Adrenal gland (tissue), 12 donors: ENCODE measurements around the gene PAEP. TPM values are rescaled to one million over a fixed set of nuclear protein-coding genes. Genes with fewer than 3 reads are reported as not detected.
"Not testable (repeated sequence)": the region's sequence is repeated elsewhere in the genome, so short reads cannot be mapped to it uniquely, and the experiment has no call there.

Experiments used
- DNase-seq, 7 donors: peaks; one replicate each; pipeline ENCODE4 v3.0.0-alpha.2; 2019 to 2020
- H3K27ac ChIP-seq, 5 donors: fragments of 200-600 bp; sonication (generic) in 4 of 5; 1 replicate in 3 of 5; 2 replicates in 2 of 5; pipeline versions ENCODE4 v1.5.1 to v1.8.0; 2016 to 2020; ENCODE audit warnings: mild to moderate bottlenecking in 1 of 5
- H3K27me3 ChIP-seq: fragments of 200-600 bp; 2 replicates; pipeline ENCODE4 v1.8.0; 2021
- H3K36me3 ChIP-seq, 2 donors: fragments of 200-600 bp; replicated peaks in 1 of 2; 1 replicate in 1 of 2; 2 replicates in 1 of 2; pipeline versions ENCODE4 v1.5.1 to v1.8.0; 2018 to 2022
- H3K4me1 ChIP-seq, 2 donors: fragments of 200-600 bp; replicated peaks in 1 of 2; 1 replicate in 1 of 2; 2 replicates in 1 of 2; pipeline versions ENCODE4 v1.5.1 to v1.8.0; 2018 to 2021
- H3K4me3 ChIP-seq, 4 donors: fragments of 200-600 bp; sonication (generic) in 3 of 4; one replicate each; pipeline ENCODE4 v1.5.1; 2016 to 2018
- H3K9me3 ChIP-seq, 3 donors: fragments of 200-600 bp; sonication (generic) in 1 of 3; replicated peaks in 1 of 3; 1 replicate in 2 of 3; 2 replicates in 1 of 3; pipeline versions ENCODE4 v1.5.1 to v1.8.0; 2016 to 2021
- CTCF ChIP-seq, 6 experiments: fragments of 450-650 bp in 4 of 6; fragments of 200-600 bp in 2 of 6; sonication (generic) in 1 of 6; IDR thresholded peaks; 1 replicate in 5 of 6; 2 replicates in 1 of 6; pipeline versions ENCODE4 v1.5.1 to v1.8.0; 2016 to 2021; ENCODE audit warnings: antibody characterized with exemption in 6 of 6, mild to moderate bottlenecking in 2 of 6, moderate library complexity in 1 of 6
- POLR2A ChIP-seq, 2 donors: fragments of 450-650 bp; IDR thresholded peaks; one replicate each; pipeline ENCODE4 v1.6.1; 2017; ENCODE audit warnings: antibody characterized with exemption in 2 of 2, mild to moderate bottlenecking in 2 of 2, moderate library complexity in 1 of 2
- WGBS, 4 donors: extraction: QIAGEN DNeasy Blood & Tissue Kit in 2 of 4; methylation state at CpG; one replicate each; pipeline versions ENCODE4 v1.1.5 to v1.1.7; 2013 to 2017; 5-methylcytosine and 5-hydroxymethylcytosine counted together
- intact Hi-C, 2 donors: fragments of 100-400 bp; cut with DNase I; formaldehyde crosslinking; loops; one replicate each; pipeline versions ENCODE4 v1.14.1 to v1.15.0; 2022 to 2023
- polyA plus RNA-seq, 3 donors: library from polyadenylated mRNA; stranded (reverse); fragments of 200-250 nt in 2 of 3; fragments of 350-450 nt in 1 of 3; fragmentation: Illumina TruSeq in 1 of 3; extraction: RNeasy Lipid Tissue Mini Kit (QIAGEN cat#74804) in 1 of 3; gene quantifications; one replicate each; pipeline ENCODE4 v1.2.3, GENCODE V29; 2013 to 2014
- total RNA-seq, 9 donors: library from RNA; depleted of rRNA in 4 of 9; stranded (reverse); fragments of >200 nt in 4 of 9; fragments of 120-200 nt in 1 of 9; fragmentation: NEBNext Ultra II Directional in 1 of 9; extraction: Animal tissue kit (Norgen Biotek cat#: 25700) in 1 of 9; gene quantifications; one replicate each; pipeline versions ENCODE4 v1.1.0 to v1.2.4, GENCODE V29; 2013 to 2023
- donor health status: healthy with polysubstance abuse.
- donor health status: Bipolar disorder and iron deficiency.
- donor health status: DM: yes; HTN: yes; CAD: no.
- donor health status: DM: no; HTN: no; CAD: no.
- donor health status: DM: no; HTN: no; CAD: no.
- donor health status: DM: yes; HTN: yes; CAD: no.

The PAEP gene
- total and polyA plus RNA-seq, 12 donors = 0.17 TPM; not detected in 11

GRCh38 chr9:135530146-135530545 is 31.4 kb upstream of the PAEP start:
- peak in 1 of 7 donors; percentile 2 for DNase-seq
- no peak overlapping the region for H3K4me3 ChIP-seq

DNA sequence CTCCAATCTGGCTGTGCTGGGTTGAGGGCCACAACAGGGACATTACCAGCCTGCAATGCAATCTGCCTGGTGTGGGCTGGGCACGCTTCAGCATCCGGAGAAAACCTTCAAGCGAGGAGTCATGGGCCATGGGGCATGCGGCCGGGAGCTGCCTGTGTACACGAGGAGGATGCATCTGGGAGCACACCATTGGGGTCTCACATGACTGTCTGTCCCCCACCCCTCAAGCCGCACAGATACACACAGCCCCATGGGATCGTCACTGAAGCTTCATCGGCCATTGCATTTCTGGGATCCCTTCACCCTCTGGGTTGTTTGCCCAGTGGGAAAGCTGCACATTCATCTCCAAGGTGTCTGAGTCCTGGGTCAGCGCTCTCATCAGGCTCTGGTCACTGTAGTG is 30.5 kb upstream of the PAEP start:
- Histone ChIP-seq H3K27me3 (no peaks in the 10 kb centered on the region), H3K27ac (no peak overlapping the region), H3K4me3 (no peak overlapping the region), H3K4me1 (no peaks in the 10 kb centered on the region), H3K36me3 (no peaks in the 10 kb centered on the region), H3K9me3 (no peaks in the 10 kb centered on the region)
- intact Hi-C loops = no loop called here
- TF ChIP-seq POLR2A (IDR thresholded peaks at IDR 0.05) = no peak
- TF ChIP-seq CTCF (IDR thresholded peaks at IDR 0.05) = no peak
- no peak for DNase-seq
- WGBS, 4 donors = 91 to 100% (median 96%) methylated on average over 3 to 10 of the region's 10 CpGs

More at GRCh38 chr9:135530146-135530545, 31.4 kb upstream of the PAEP start:
- intact Hi-C loops = no loop called here
- Histone ChIP-seq H3K36me3 (no peaks in the 10 kb centered on the region), H3K27me3 (no peaks in the 10 kb centered on the region), H3K4me1 (no peaks in the 10 kb centered on the region), H3K9me3 (no peaks in the 10 kb centered on the region), H3K27ac (no peak overlapping the region)
- TF ChIP-seq POLR2A (IDR thresholded peaks at IDR 0.05) (no peak), CTCF (IDR thresholded peaks at IDR 0.05) (no peak)
- WGBS, 4 donors = 80 to 86% (median 82%) methylated on average over 5 of the region's 5 CpGs

- no peak overlapping the region for H3K4me3 ChIP-seq
- no peak for DNase-seq
- intact Hi-C loops = no loop called here
- no peaks in the 10 kb centered on the region for H3K4me1 ChIP-seq
- no peaks in the 10 kb centered on the region for H3K36me3 ChIP-seq
- H3K27me3 ChIP-seq = no peaks in the 10 kb centered on the region
- 84 to 97% (median 93%) methylated on average over 3 of the region's 3 CpGs for WGBS, 4 donors
- H3K27ac ChIP-seq = no peak overlapping the region
- H3K9me3 ChIP-seq = no peaks in the 10 kb centered on the region
- TF ChIP-seq POLR2A (IDR thresholded peaks at IDR 0.05) (no peak), CTCF (IDR thresholded peaks at IDR 0.05) (no peak)
Measured at GRCh38 chr9:135533113-135533512, 28.4 kb upstream of the PAEP start.

DNA sequence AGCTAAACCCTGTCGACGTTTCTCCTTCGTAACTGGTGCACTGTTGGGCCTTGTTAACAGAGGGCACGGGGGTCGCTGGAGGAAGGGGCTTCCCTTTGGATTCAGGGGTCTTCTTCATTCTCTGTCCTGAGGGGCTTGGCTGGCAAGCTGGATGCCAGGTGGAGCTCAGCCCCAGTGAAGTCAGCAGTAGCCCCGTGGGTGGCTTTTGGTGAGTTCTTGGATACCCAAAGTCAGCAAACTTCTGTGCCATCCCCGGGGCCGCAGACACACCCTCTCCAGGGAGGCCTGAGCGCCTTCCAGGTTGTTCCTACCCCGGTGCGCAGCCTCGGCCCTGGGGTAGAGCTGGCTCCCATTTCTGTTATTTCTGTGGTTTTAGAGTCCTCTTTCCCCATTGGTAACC is 27.9 kb upstream of the PAEP start:
- Histone ChIP-seq H3K27me3 (no peaks in the 10 kb centered on the region), H3K36me3 (no peaks in the 10 kb centered on the region), H3K4me1 (no peaks in the 10 kb centered on the region), H3K4me3 (no peak overlapping the region), H3K9me3 (no peaks in the 10 kb centered on the region), H3K27ac (no peak overlapping the region)
- TF ChIP-seq POLR2A (IDR thresholded peaks at IDR 0.05) = no peak
- intact Hi-C loops = no loop called here
- 89 to 93% (median 91%) methylated on average over 7 to 12 of the region's 12 CpGs for WGBS, 4 donors
- peak in 1 of 7 donors; percentile 6 for DNase-seq

GRCh38 chr9:135534192-135534711 is 27.3 kb upstream of the PAEP start:
- WGBS, 4 donors = 49 to 78% (median 59%) methylated on average over 4 to 10 of the region's 10 CpGs
- intact Hi-C loops, H3K27ac ChIP-seq, H3K27me3 ChIP-seq, DNase-seq, H3K4me3 ChIP-seq, H3K9me3 ChIP-seq, H3K36me3 ChIP-seq, H3K4me1 ChIP-seq: not testable (repeated sequence)

DNA sequence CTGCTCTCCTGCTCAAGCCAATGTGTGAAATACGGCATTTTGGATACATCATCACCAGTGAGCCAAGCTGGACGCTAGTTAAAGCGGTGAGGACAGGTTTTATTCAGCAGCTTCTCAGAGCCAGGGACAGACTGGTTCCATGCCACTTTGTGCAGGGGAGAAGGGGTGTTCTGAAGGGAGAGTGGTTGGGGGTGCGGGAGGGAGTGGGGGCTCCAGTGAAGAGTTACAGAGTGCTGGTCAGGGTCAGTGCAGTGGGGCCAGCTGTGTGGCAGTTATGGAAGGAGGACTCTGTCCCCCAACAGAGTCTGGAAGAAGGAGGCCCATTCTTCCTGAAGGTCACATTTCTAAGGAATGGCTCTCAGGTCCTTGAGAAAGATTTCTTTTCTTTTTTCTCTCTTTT is 26.7 kb upstream of the PAEP start:
- H3K36me3 ChIP-seq, H3K4me1 ChIP-seq, intact Hi-C loops, H3K27ac ChIP-seq, H3K9me3 ChIP-seq, H3K27me3 ChIP-seq, H3K4me3 ChIP-seq: not testable (repeated sequence)
- 70 to 100% (median 80%) methylated on average over 1 to 4 of the region's 4 CpGs for WGBS, 4 donors
- DNase-seq = peak in 1 of 7 donors; percentile 8

DNA sequence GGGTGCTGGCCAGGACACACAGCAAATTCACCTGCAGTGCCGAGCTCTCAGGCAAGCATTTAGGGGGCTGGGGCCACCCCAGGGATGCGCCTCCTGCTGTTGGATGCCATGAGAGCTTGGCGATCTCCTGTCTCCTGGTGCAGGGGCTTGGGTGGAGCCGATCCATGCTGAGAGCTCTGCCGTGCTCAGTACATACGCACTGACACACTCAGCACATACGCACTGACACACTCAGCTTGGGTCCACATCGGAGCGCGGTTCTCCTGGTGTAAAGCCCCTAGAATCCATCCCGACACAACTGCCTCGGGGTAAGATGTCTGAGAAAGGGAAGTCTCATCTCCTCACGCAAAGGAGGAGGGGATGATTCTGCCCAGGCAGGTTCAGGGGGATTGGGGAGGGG is 25.9 kb upstream of the PAEP start:
- WGBS, 4 donors = 22 to 87% (median 83%) methylated on average over 1 to 13 of the region's 13 CpGs
- H3K27ac ChIP-seq, H3K9me3 ChIP-seq, intact Hi-C loops, H3K4me3 ChIP-seq, H3K4me1 ChIP-seq, H3K36me3 ChIP-seq, H3K27me3 ChIP-seq: not testable (repeated sequence)
- peak in 1 of 7 donors; percentile 3 for DNase-seq
